DMS53 treated with DMSO at 0.1 percent for 48 hours (cell line): ENCODE data around the gene ZNF583.

Source experiments
- DNase-seq: peaks from one replicate; lab custom pipeline; 2025; ENCODE audit not compliant: unreplicated experiment; lab: John Stamatoyannopoulos, UW

Gene ZNF583

GRCh38 chr19:56403764-56404704 is at the start of gene ZNF583:
Gene ZNF583 (plus strand): TSS chr19:56404332. CDS start chr19:56407115, 2,783 bp downstream.
- DNase-seq = peak; percentile 73

GRCh38 chr19:56355517-56355916 is 48.6 kb upstream of the ZNF583 start:
- DNase-seq = no peak

GRCh38 chr19:56356944-56357343 is 47.2 kb upstream of the ZNF583 start:
- no peak for DNase-seq

GRCh38 chr19:56360841-56361240 is 43.3 kb upstream of the ZNF583 start:
- DNase-seq = no peak

- DNase-seq = peak; percentile 94
These were observed 36.1 kb upstream of the ZNF583 start for GRCh38 chr19:56367829-56368711.

- no peak for DNase-seq
These were observed 34.1 kb upstream of the ZNF583 start for GRCh38 chr19:56369886-56370676.

GRCh38 chr19:56372281-56372680 is 31.9 kb upstream of the ZNF583 start:
- no peak for DNase-seq

- DNase-seq = no peak
These were observed 26.8 kb upstream of the ZNF583 start for GRCh38 chr19:56377105-56377924.

GRCh38 chr19:56383826-56384605 is 20.1 kb upstream of the ZNF583 start:
- no peak for DNase-seq

GRCh38 chr19:56393119-56394012 is 10.8 kb upstream of the ZNF583 start, which contains the start of gene ZNF582:
Gene ZNF582 (minus strand): TSS chr19:56393534. CDS start chr19:56391752, 1,782 bp downstream.
- DNase-seq = peak; percentile 95

- DNase-seq = no peak
These were observed 5.3 kb upstream of the ZNF583 start for GRCh38 chr19:56398809-56399208.

GRCh38 chr19:56400485-56400884 is 3.6 kb upstream of the ZNF583 start:
- no peak for DNase-seq

- peak; percentile 43 for DNase-seq
These were observed 871 bp upstream of the ZNF583 start for GRCh38 chr19:56403261-56403660.

- DNase-seq = no peak
These were observed 549 bp downstream of the ZNF583 start for GRCh38 chr19:56404705-56405056.

GRCh38 chr19:56405062-56405461 is 930 bp downstream of the ZNF583 start:
- no peak for DNase-seq

- no peak for DNase-seq
These were observed 19.3 kb downstream of the ZNF583 start for GRCh38 chr19:56423276-56423984.

- DNase-seq = no peak
These were observed 19.8 kb downstream of the ZNF583 start for GRCh38 chr19:56423985-56424353.
